Measurements from ENCODE around the gene NAA10.

NAA10 gene

DNA sequence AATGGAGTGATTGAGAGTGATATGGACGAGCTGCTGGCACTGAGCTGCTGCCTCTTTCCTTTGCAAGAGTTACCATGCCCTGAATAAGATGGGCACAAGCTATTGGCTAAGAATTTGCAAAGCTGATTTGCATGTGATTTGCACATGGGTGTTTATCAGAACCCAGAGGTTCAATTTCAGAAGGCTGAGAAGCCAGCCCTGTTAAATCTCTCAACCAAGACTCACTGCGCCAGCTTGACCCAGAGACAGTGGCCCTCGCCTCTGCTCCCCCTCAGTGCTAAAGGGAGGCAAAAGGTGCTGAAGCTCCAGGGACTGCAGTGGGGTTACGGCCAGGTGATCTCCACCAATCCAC is 9.5 kb downstream of the NAA10 start:
- no peak for TF ChIP-seq TAF1 (IDR thresholded peaks at IDR 0.05; ENCODE audit: borderline replicate concordance, insufficient read depth, low read length)
- TF ChIP-seq REST (IDR thresholded peaks at IDR 0.05; ENCODE audit: insufficient read depth in 1 of 2, low read depth in 2 of 2, low read length in 2 of 2): no peak
- TF ChIP-seq SIN3A (IDR thresholded peaks at IDR 0.05; ENCODE audit: borderline replicate concordance, insufficient read depth, low read length): no peak
- no peak for TF ChIP-seq FOXP2 (optimal IDR thresholded peaks at IDR 0.05; ENCODE audit: borderline replicate concordance, extremely low read depth, extremely low read length, insufficient read depth)
- TF ChIP-seq POLR2AphosphoS5 (IDR thresholded peaks at IDR 0.05; ENCODE audit: low read depth, low read length): no peak

DNA sequence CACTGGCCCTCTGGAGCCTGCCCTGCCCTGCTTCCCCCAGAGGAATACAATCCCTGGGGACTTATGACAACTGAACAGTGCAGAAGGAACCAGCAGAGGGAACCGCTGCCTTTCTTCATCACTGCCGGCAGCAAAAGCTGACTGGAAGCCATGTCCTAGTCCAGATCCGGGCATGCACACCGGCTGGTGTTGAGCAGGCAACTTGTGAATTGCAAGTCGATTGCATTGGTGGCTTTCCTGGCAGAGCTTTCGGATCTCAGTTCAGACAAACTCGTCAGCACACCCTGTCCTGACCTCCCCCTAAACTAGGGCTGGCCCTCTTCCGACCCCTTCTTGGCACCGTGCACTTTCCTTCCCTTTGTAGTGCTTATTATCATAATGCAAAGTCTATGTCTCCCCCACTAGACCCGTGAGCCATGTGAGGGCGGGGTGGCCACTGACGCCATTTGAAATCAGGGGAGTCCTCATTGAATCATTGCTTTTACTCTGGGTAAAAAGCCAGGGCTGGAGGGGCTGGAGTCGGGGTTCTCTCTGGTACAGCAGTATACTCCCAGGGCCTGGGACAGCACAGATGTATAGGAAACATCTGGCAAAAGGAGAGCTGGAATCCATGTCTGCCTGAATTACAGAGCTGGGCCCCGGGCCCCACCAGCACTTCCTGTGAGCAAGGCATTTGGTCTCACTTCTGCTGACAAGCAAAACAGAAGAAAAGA is 10.5 kb downstream of the NAA10 start:
- TF ChIP-seq FOXP2 (optimal IDR thresholded peaks at IDR 0.05; ENCODE audit: borderline replicate concordance, extremely low read depth, extremely low read length, insufficient read depth): no peak
- TF ChIP-seq REST (IDR thresholded peaks at IDR 0.05; ENCODE audit: insufficient read depth in 1 of 2, low read depth in 2 of 2, low read length in 2 of 2): no peak
- no peak for TF ChIP-seq POLR2AphosphoS5 (IDR thresholded peaks at IDR 0.05; ENCODE audit: low read depth, low read length)
- TF ChIP-seq SIN3A (IDR thresholded peaks at IDR 0.05; ENCODE audit: borderline replicate concordance, insufficient read depth, low read length): no peak
- TF ChIP-seq TAF1 (IDR thresholded peaks at IDR 0.05; ENCODE audit: borderline replicate concordance, insufficient read depth, low read length): no peak

DNA sequence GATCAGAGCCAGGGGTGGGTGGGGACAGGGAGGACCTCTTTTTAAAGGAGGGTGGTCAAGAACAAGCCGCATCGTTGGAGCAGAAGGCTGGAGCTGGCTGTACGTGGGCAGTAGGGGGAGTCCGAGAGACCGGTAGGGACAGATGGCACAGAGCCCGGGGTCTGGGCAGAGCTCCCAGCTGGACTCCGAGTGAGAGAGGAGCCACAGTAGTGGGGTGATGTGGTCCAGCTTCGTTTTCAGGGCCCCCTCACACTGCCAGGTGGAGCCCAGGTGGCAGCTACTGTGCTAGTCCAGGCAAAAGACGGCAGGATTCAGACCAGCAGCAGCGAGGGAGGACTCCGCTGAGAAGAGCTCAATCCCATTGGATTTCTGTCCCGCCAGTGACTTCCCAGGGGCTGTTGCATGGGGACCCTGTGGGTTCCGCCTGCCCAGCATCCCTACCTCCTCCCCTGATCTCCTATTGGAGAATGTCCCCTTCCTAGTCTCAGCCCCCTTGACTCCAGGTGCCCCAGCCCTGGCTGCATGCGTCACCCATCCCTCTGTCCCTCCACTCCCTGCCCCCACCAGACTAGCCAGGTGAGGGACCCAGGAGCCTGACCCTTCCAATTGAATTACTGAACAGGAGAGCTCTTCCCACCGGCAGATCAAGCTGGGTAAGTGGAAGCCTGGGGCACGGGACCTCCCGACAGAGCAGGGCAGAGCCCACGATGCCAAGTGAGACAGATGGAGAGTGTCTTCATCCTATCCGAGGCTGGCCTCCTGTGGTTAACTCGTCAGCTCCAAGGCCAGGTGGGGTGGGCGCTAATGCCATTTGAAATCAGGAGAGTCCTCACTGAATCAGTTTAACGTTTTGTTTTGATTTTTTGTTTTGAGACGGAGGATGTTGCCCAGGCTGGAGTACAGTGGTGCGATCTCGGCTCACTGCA is 11.6 kb downstream of the NAA10 start:
- TF ChIP-seq FOXP2 (optimal IDR thresholded peaks at IDR 0.05; ENCODE audit: borderline replicate concordance, extremely low read depth, extremely low read length, insufficient read depth) (no peak), SIN3A (IDR thresholded peaks at IDR 0.05; ENCODE audit: borderline replicate concordance, insufficient read depth, low read length) (no peak), POLR2AphosphoS5 (IDR thresholded peaks at IDR 0.05; ENCODE audit: low read depth, low read length) (no peak), REST (IDR thresholded peaks at IDR 0.05; ENCODE audit: insufficient read depth in 1 of 2, low read depth in 2 of 2, low read length in 2 of 2) (no peak), TAF1 (IDR thresholded peaks at IDR 0.05; ENCODE audit: borderline replicate concordance, insufficient read depth, low read length) (no peak)

DNA sequence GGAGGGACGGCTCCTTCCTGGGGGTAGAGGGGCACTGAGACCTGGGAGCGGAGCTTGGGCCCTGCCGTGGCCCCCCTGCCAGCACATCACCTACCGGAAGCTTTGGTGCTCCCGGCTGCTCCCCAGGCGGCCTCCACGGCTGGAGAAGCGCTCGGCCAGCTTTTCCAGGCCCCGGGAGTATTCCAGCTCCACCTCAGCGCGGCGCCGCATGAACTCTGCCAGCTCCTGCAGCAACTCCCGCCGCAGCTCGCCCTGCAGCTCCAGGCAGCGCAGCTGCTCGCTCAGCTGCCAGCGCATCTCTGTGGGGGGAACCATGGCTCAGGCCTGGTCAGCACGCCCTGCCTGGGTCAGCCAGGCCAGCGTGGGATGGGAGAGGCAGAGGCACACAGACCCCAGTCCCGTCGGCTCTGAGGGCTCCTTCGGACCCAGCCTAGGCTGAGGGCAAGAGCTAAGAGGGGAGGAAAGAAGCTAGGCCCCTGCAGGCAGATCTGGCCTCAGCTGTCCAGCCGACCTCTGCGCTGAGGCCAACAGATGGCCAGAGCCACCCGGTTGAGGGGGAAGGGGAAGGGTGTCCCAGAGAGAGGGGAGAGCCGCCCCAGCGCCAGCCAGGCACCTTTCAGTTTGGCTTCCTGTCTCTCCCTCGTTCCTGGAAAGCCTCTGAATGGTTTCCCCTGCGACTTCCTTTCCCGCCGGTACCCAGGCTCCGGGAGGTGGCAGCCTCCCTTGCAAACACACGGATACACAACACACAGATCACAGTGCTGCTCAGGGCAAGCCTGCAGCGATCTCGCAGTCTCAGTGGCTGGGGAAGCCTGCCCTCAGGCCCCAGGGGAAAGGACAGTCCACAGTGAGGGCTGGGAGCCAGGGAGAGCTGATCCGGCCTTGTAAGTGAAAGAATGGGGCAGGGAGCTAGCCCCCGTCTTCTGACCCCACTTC is 13.1 kb downstream of the NAA10 start:
- no peak for TF ChIP-seq REST (IDR thresholded peaks at IDR 0.05; ENCODE audit: insufficient read depth in 1 of 2, low read depth in 2 of 2, low read length in 2 of 2)
- TF ChIP-seq POLR2AphosphoS5 (IDR thresholded peaks at IDR 0.05; ENCODE audit: low read depth, low read length): no peak
- TF ChIP-seq SIN3A (IDR thresholded peaks at IDR 0.05; ENCODE audit: borderline replicate concordance, insufficient read depth, low read length): no peak
- TF ChIP-seq TAF1 (IDR thresholded peaks at IDR 0.05; ENCODE audit: borderline replicate concordance, insufficient read depth, low read length): no peak
- no peak for TF ChIP-seq FOXP2 (optimal IDR thresholded peaks at IDR 0.05; ENCODE audit: borderline replicate concordance, extremely low read depth, extremely low read length, insufficient read depth)

Data from PFSK-1 (cell line).